ENCODE data around the gene ZDHHC18.

GRCh38 chr1:26839339-26839722 lies 12.8 kb downstream of the ZDHHC18 start:
- TF ChIP-seq POLR2A (IDR thresholded peaks at IDR 0.05) (no peak), CTCF (IDR thresholded peaks at IDR 0.05) (no peak), POLR2AphosphoS5 (IDR thresholded peaks at IDR 0.05) (no peak), EP300 (IDR thresholded peaks at IDR 0.05) (no peak)

Measured in suprapubic skin (tissue), 4 donors.